ENCODE results near the gene VAV2.
A peak's percentile ranks its signal among the peaks of the same experiment; 100 is the strongest.

The VAV2 gene

GRCh38 chr9:133716564-133717112, 275.5 kb downstream of the VAV2 start:
- Histone ChIP-seq H3K27me3 (replicated peaks in 2 of 5; ENCODE audit: control insufficient read depth in 4 of 5, insufficient read depth in 5 of 5, low read length in 4 of 5) (no peaks in the 10 kb centered on the region), H3K36me3 (ENCODE audit: control insufficient read depth in 4 of 4, insufficient read depth in 4 of 4, low read length in 3 of 4) (no peaks in the 10 kb centered on the region), H3K9me3 (ENCODE audit: control extremely low read depth in 1 of 5, control insufficient read depth in 4 of 5, insufficient read depth in 2 of 5, low read depth in 1 of 5, low read length in 4 of 5) (no peaks in the 10 kb centered on the region), H3K4me1 (ENCODE audit: control extremely low read depth in 1 of 4, control insufficient read depth in 4 of 4, insufficient read depth in 4 of 4, low read length in 3 of 4) (peaks cover 0 to 11% (median 1%) of the 10 kb centered on the region in 4 experiments), H3K4me3 (ENCODE audit: control insufficient read depth in 1 of 7, extremely low read depth in 1 of 7, insufficient read depth in 4 of 7, low read depth in 2 of 7, low read length in 6 of 7) (no peak overlapping the region), H3K27ac (ENCODE audit: insufficient read depth in 1 of 2, low read depth in 1 of 2, low read length in 2 of 2, poor library complexity in 1 of 2, severe bottlenecking in 2 of 2) (no peak overlapping the region)
- CTCF ChIA-PET: interaction anchor here (1.1 to 1.9 kb wide), 6 partner anchors 11 to 211 kb away, joined by 3 to 8 read pairs (median 6); partner anchors contain the start of gene SARDH
- no peak for DNase-seq
- 97% methylated on average over 5 of the region's 8 CpGs for WGBS (ENCODE audit: insufficient coverage)
- POLR2A ChIA-PET: no interaction called here

GRCh38 chr9:133715866-133716563, 276.1 kb downstream of the VAV2 start:
- Histone ChIP-seq H3K4me1 (ENCODE audit: control extremely low read depth in 1 of 4, control insufficient read depth in 4 of 4, insufficient read depth in 4 of 4, low read length in 3 of 4) (peaks cover 0 to 11% (median 1%) of the 10 kb centered on the region in 4 experiments), H3K36me3 (ENCODE audit: control insufficient read depth in 4 of 4, insufficient read depth in 4 of 4, low read length in 3 of 4) (no peaks in the 10 kb centered on the region), H3K4me3 (ENCODE audit: control insufficient read depth in 1 of 7, extremely low read depth in 1 of 7, insufficient read depth in 4 of 7, low read depth in 2 of 7, low read length in 6 of 7) (no peak overlapping the region), H3K27ac (ENCODE audit: insufficient read depth in 1 of 2, low read depth in 1 of 2, low read length in 2 of 2, poor library complexity in 1 of 2, severe bottlenecking in 2 of 2) (no peak overlapping the region), H3K9me3 (ENCODE audit: control extremely low read depth in 1 of 5, control insufficient read depth in 4 of 5, insufficient read depth in 2 of 5, low read depth in 1 of 5, low read length in 4 of 5) (no peaks in the 10 kb centered on the region), H3K27me3 (replicated peaks in 2 of 5; ENCODE audit: control insufficient read depth in 4 of 5, insufficient read depth in 5 of 5, low read length in 4 of 5) (no peaks in the 10 kb centered on the region)
- 86% methylated on average over 14 of the region's 21 CpGs for WGBS (ENCODE audit: insufficient coverage)
- CTCF ChIA-PET: interaction anchor here (1.0 to 1.6 kb wide), 7 partner anchors 11 to 210 kb away, joined by 3 to 8 read pairs (median 4); partner anchors contain the start of gene SARDH
- POLR2A ChIA-PET: no interaction called here
- DNase-seq: peak in 2 of 3 donors; percentile 27 to 37

- Histone ChIP-seq H3K4me1 (ENCODE audit: control extremely low read depth in 1 of 4, control insufficient read depth in 4 of 4, insufficient read depth in 4 of 4, low read length in 3 of 4) (peaks cover 0 to 11% (median 1%) of the 10 kb centered on the region in 4 experiments), H3K27ac (ENCODE audit: insufficient read depth in 1 of 2, low read depth in 1 of 2, low read length in 2 of 2, poor library complexity in 1 of 2, severe bottlenecking in 2 of 2) (no peak overlapping the region), H3K27me3 (replicated peaks in 2 of 5; ENCODE audit: control insufficient read depth in 4 of 5, insufficient read depth in 5 of 5, low read length in 4 of 5) (no peaks in the 10 kb centered on the region), H3K9me3 (ENCODE audit: control extremely low read depth in 1 of 5, control insufficient read depth in 4 of 5, insufficient read depth in 2 of 5, low read depth in 1 of 5, low read length in 4 of 5) (no peaks in the 10 kb centered on the region), H3K4me3 (ENCODE audit: control insufficient read depth in 1 of 7, extremely low read depth in 1 of 7, insufficient read depth in 4 of 7, low read depth in 2 of 7, low read length in 6 of 7) (no peak overlapping the region), H3K36me3 (ENCODE audit: control insufficient read depth in 4 of 4, insufficient read depth in 4 of 4, low read length in 3 of 4) (no peaks in the 10 kb centered on the region)
- ChIA-PET CTCF (interaction anchor here (1.0 to 1.6 kb wide), 6 partner anchors 12 to 210 kb away, joined by 3 to 6 read pairs (median 4); partner anchors contain the start of gene SARDH), POLR2A (no interaction called here)
- WGBS (ENCODE audit: insufficient coverage): 93% methylated on average over 17 of the region's 23 CpGs
- no peak for DNase-seq
Measured at GRCh38 chr9:133715295-133715865, 276.7 kb downstream of the VAV2 start.

GRCh38 chr9:133714606-133715294, 277.4 kb downstream of the VAV2 start:
- ChIA-PET POLR2A (no interaction called here), CTCF (interaction anchor here (0.6 to 1.5 kb wide), 4 partner anchors 28 to 204 kb away, joined by 3 to 5 read pairs (median 4); partner anchors contain the start of gene ADAMTSL2)
- DNase-seq: no peak
- Histone ChIP-seq H3K4me1 (ENCODE audit: control extremely low read depth in 1 of 4, control insufficient read depth in 4 of 4, insufficient read depth in 4 of 4, low read length in 3 of 4) (peaks cover 0 to 11% (median 1%) of the 10 kb centered on the region in 4 experiments), H3K27ac (ENCODE audit: insufficient read depth in 1 of 2, low read depth in 1 of 2, low read length in 2 of 2, poor library complexity in 1 of 2, severe bottlenecking in 2 of 2) (no peak overlapping the region), H3K36me3 (ENCODE audit: control insufficient read depth in 4 of 4, insufficient read depth in 4 of 4, low read length in 3 of 4) (no peaks in the 10 kb centered on the region), H3K4me3 (ENCODE audit: control insufficient read depth in 1 of 7, extremely low read depth in 1 of 7, insufficient read depth in 4 of 7, low read depth in 2 of 7, low read length in 6 of 7) (no peak overlapping the region), H3K9me3 (ENCODE audit: control extremely low read depth in 1 of 5, control insufficient read depth in 4 of 5, insufficient read depth in 2 of 5, low read depth in 1 of 5, low read length in 4 of 5) (no peaks in the 10 kb centered on the region), H3K27me3 (replicated peaks in 2 of 5; ENCODE audit: control insufficient read depth in 4 of 5, insufficient read depth in 5 of 5, low read length in 4 of 5) (no peaks in the 10 kb centered on the region)
- 98% methylated on average over 13 of the region's 15 CpGs for WGBS (ENCODE audit: insufficient coverage)

GRCh38 chr9:133713960-133714495, 278.1 kb downstream of the VAV2 start:
- no peaks in the 10 kb centered on the region for H3K36me3 ChIP-seq (ENCODE audit: control insufficient read depth in 4 of 4, insufficient read depth in 4 of 4, low read length in 3 of 4)
- 98% methylated on average over 17 of the region's 18 CpGs for WGBS (ENCODE audit: insufficient coverage)
- no peak for DNase-seq
- no peak overlapping the region for H3K27ac ChIP-seq (ENCODE audit: insufficient read depth in 1 of 2, low read depth in 1 of 2, low read length in 2 of 2, poor library complexity in 1 of 2, severe bottlenecking in 2 of 2)
- ChIA-PET POLR2A (no interaction called here), CTCF (interaction anchor here (0.6 to 1.5 kb wide), 3 partner anchors 29 to 180 kb away, joined by 3 to 5 read pairs (median 4); partner anchors contain the start of gene ADAMTSL2)
- H3K4me1 ChIP-seq (ENCODE audit: control extremely low read depth in 1 of 4, control insufficient read depth in 4 of 4, insufficient read depth in 4 of 4, low read length in 3 of 4): peaks cover 0 to 11% (median 1%) of the 10 kb centered on the region in 4 experiments
- no peak overlapping the region for H3K4me3 ChIP-seq (ENCODE audit: control insufficient read depth in 1 of 7, extremely low read depth in 1 of 7, insufficient read depth in 4 of 7, low read depth in 2 of 7, low read length in 6 of 7)
- no peaks in the 10 kb centered on the region for H3K9me3 ChIP-seq (ENCODE audit: control extremely low read depth in 1 of 5, control insufficient read depth in 4 of 5, insufficient read depth in 2 of 5, low read depth in 1 of 5, low read length in 4 of 5)
- no peaks in the 10 kb centered on the region for H3K27me3 ChIP-seq (replicated peaks in 2 of 5; ENCODE audit: control insufficient read depth in 4 of 5, insufficient read depth in 5 of 5, low read length in 4 of 5)

- H3K9me3 ChIP-seq (ENCODE audit: control extremely low read depth in 1 of 5, control insufficient read depth in 4 of 5, insufficient read depth in 2 of 5, low read depth in 1 of 5, low read length in 4 of 5): no peaks in the 10 kb centered on the region
- POLR2A ChIA-PET: no interaction called here
- H3K27ac ChIP-seq (ENCODE audit: insufficient read depth in 1 of 2, low read depth in 1 of 2, low read length in 2 of 2, poor library complexity in 1 of 2, severe bottlenecking in 2 of 2): no peak overlapping the region
- no peak for DNase-seq
- H3K36me3 ChIP-seq (ENCODE audit: control insufficient read depth in 4 of 4, insufficient read depth in 4 of 4, low read length in 3 of 4): no peaks in the 10 kb centered on the region
- no peak overlapping the region for H3K4me3 ChIP-seq (ENCODE audit: control insufficient read depth in 1 of 7, extremely low read depth in 1 of 7, insufficient read depth in 4 of 7, low read depth in 2 of 7, low read length in 6 of 7)
- whole genome bisulfite sequencing (ENCODE audit: insufficient coverage): 83% methylated on average over 22 of the region's 25 CpGs
- H3K4me1 ChIP-seq (ENCODE audit: control extremely low read depth in 1 of 4, control insufficient read depth in 4 of 4, insufficient read depth in 4 of 4, low read length in 3 of 4): peaks cover 0 to 11% (median 1%) of the 10 kb centered on the region in 4 experiments
- H3K27me3 ChIP-seq (replicated peaks in 2 of 5; ENCODE audit: control insufficient read depth in 4 of 5, insufficient read depth in 5 of 5, low read length in 4 of 5): no peaks in the 10 kb centered on the region
- CTCF ChIA-PET: interaction anchor here (0.9 to 1.5 kb wide), 3 partner anchors 21 to 179 kb away, joined by 4 to 5 read pairs (median 4); partner anchors contain the start of gene ADAMTSL2
Measured at GRCh38 chr9:133713150-133713959, 278.8 kb downstream of the VAV2 start.

Data from common myeloid progenitor, CD34-positive (primary cell).